K562 (cell line): ENCODE measurements around the gene PTTG1IP. TPM values are rescaled to one million over a fixed set of nuclear protein-coding genes. Genes with fewer than 3 reads are reported as not detected.

Experiments used
- CEBPG ChIP-seq, 3 experiments: fragments of 200-800 bp in 1 of 3; sonication (Bioruptor generic) in 1 of 3; sonication (generic) in 1 of 3; formaldehyde crosslinking in 1 of 3; IDR thresholded peaks in 2 of 3; conservative IDR thresholded peaks in 1 of 3; 2 replicates each; pipeline versions ENCODE4 v1.6.1 to v1.8.0; 2016 to 2022; ENCODE audit warnings: missing compliant biosample characterization in 2 of 3, missing genetic modification characterization in 2 of 3, mild to moderate bottlenecking in 1 of 3, missing genetic modification reagents in 1 of 3
- CHD2 ChIP-seq: IDR thresholded peaks from 2 replicates; pipeline ENCODE4 v1.6.1; 2011; ENCODE audit warnings: low read depth, low read length
- FOXJ3 ChIP-seq: sonication (generic); formaldehyde crosslinking; IDR thresholded peaks from 2 replicates; pipeline ENCODE4 v1.4.0; 2020; ENCODE audit warnings: mild to moderate bottlenecking, missing genetic modification reagents
- HDAC6 ChIP-seq: IDR thresholded peaks from 2 replicates; pipeline ENCODE4 v1.6.1; 2012; ENCODE audit warnings: low read depth, mild to moderate bottlenecking, control low read depth, inconsistent platforms, low read length, moderate library complexity
- HOXB6 ChIP-seq: fragments of 250-450 bp; sonication (Bioruptor Pico); IDR thresholded peaks from 2 replicates; pipeline ENCODE4 v1.5.1; 2022; ENCODE audit warnings: mild to moderate bottlenecking, borderline replicate concordance
- JUN ChIP-seq, 2 experiments: sonication (generic) in 1 of 2; formaldehyde crosslinking in 1 of 2; IDR thresholded peaks; 2 replicates each; pipeline versions ENCODE4 v1.6.1 to v1.8.0; 2012 to 2022; ENCODE audit warnings: borderline replicate concordance in 2 of 2, mild to moderate bottlenecking in 2 of 2, improper control_type of control experiment in 1 of 2, low read depth in 1 of 2, low read length in 1 of 2, missing genetic modification reagents in 1 of 2
- MTA3 ChIP-seq: fragments of 450-650 bp; formaldehyde crosslinking; IDR thresholded peaks from 2 replicates; pipeline ENCODE4 v1.6.1; 2017; ENCODE audit warnings: mild to moderate bottlenecking, borderline replicate concordance
- NR4A1 ChIP-seq, 2 experiments: fragments of 250-450 bp in 1 of 2; fragments of 450-650 bp in 1 of 2; sonication (Bioruptor Pico) in 1 of 2; IDR thresholded peaks; 2 replicates each; pipeline versions ENCODE4 v1.4.0 to v1.6.1; 2016 to 2020; ENCODE audit warnings: mild to moderate bottlenecking in 2 of 2, missing compliant biosample characterization in 1 of 2, missing genetic modification characterization in 1 of 2, moderate library complexity in 1 of 2
- SLC30A9 ChIP-seq: fragments of 250-450 bp; sonication (Bioruptor Pico); IDR thresholded peaks from 2 replicates; pipeline ENCODE4 v1.8.0; 2022; ENCODE audit warnings: mild to moderate bottlenecking, moderate library complexity
- SRSF1 ChIP-seq: fragments of 200-400 bp; formaldehyde crosslinking; IDR thresholded peaks from 2 replicates; pipeline ENCODE4 v1.6.1; 2017; ENCODE audit warnings: mild to moderate bottlenecking, low read depth, low read length, moderate library complexity
- TAF7 ChIP-seq: fragments of 450-650 bp; IDR thresholded peaks from 2 replicates; pipeline ENCODE4 v1.6.1; 2016; ENCODE audit warnings: missing genetic modification characterization, missing compliant biosample characterization
- TSC22D4 ChIP-seq: fragments of 450-650 bp; IDR thresholded peaks from 2 replicates; pipeline ENCODE4 v1.6.1; 2016; ENCODE audit warnings: missing genetic modification characterization, missing biosample characterization, control low read depth
- ZBTB17 ChIP-seq: fragments of 450-650 bp; formaldehyde crosslinking; IDR thresholded peaks from 2 replicates; pipeline ENCODE4 v1.4.0; 2020; ENCODE audit warnings: mild to moderate bottlenecking
- ZFP30 ChIP-seq: fragments of 250-450 bp; sonication (Bioruptor Pico); IDR thresholded peaks from 2 replicates; pipeline ENCODE4 v1.8.0; 2022; ENCODE audit warnings: moderate library complexity, mild to moderate bottlenecking, inconsistent platforms, borderline replicate concordance
- ZNF174 ChIP-seq: fragments of 250-450 bp; sonication (Bioruptor Pico); IDR thresholded peaks from 2 replicates; pipeline ENCODE4 v1.4.0; 2020; ENCODE audit warnings: mild to moderate bottlenecking
- ZNF232 ChIP-seq: sonication (generic); formaldehyde crosslinking; IDR thresholded peaks from 2 replicates; pipeline ENCODE4 v1.8.0; 2022; ENCODE audit warnings: mild to moderate bottlenecking, missing genetic modification reagents
- ZNF431 ChIP-seq: sonication (generic); formaldehyde crosslinking; IDR thresholded peaks from 2 replicates; pipeline ENCODE4 v1.8.0; 2022; ENCODE audit warnings: mild to moderate bottlenecking, missing genetic modification reagents
- ZNF584 ChIP-seq: fragments of 200-800 bp; sonication (Bioruptor generic); IDR thresholded peaks from 2 replicates; pipeline ENCODE4 v1.6.1; 2016; ENCODE audit warnings: low read depth, mild to moderate bottlenecking, missing genetic modification characterization, missing compliant biosample characterization
- ZNF589 ChIP-seq: fragments of 200-800 bp; sonication (Bioruptor generic); IDR thresholded peaks from 2 replicates; pipeline ENCODE4 v1.6.1; 2016; ENCODE audit warnings: low read depth, missing genetic modification characterization, missing compliant biosample characterization
- polyA plus RNA-seq, 8 experiments: library from polyadenylated mRNA; depleted of rRNA in 4 of 8; stranded (reverse) in 5 of 8; unstranded in 3 of 8; fragments of >200 nt; fragmentation: Nextera tagmentation in 2 of 8; fragmentation: Illumina TruSeq in 1 of 8; extraction: Ambion mirVana in 2 of 8; extraction: Trizol in 1 of 8; gene quantifications; 2 replicates each; pipeline versions ENCODE4 v1.2.1 to v1.2.3, GENCODE V29; 2011 to 2014; ENCODE audit warnings: inconsistent platforms in 1 of 8, missing spikeins in 1 of 8
- total RNA-seq, 7 experiments: library from RNA; depleted of rRNA in 6 of 7; stranded (reverse); fragments of >200 nt in 6 of 7; fragmentation: Illumina TruSeq in 2 of 7; extraction: Trizol in 2 of 7; gene quantifications; 2 replicates each; pipeline versions ENCODE4 v1.2.1 to v1.2.3, GENCODE V29; 2011 to 2021; ENCODE audit warnings: low replicate concordance in 1 of 7
- TF ChIP-seq, protein P1 (sequence below): fragments of 150-350 bp; conservative IDR thresholded peaks from 2 replicates; pipeline ENCODE4 v1.6.1; 2014; ENCODE audit warnings: low read length
- TF ChIP-seq, protein P2 (sequence below): IDR thresholded peaks from 2 replicates; pipeline ENCODE4 v1.6.1; 2011; ENCODE audit warnings: borderline replicate concordance, low read depth, mild to moderate bottlenecking, moderate library complexity, low read length; ENCODE audit not compliant: insufficient read depth, poor library complexity, severe bottlenecking
- TF ChIP-seq, protein P3 (sequence below): fragments of 250-450 bp; sonication (Bioruptor Pico); IDR thresholded peaks from 2 replicates; pipeline ENCODE4 v1.5.0; 2022; ENCODE audit warnings: mild to moderate bottlenecking

PTTG1IP gene
- total and polyA plus RNA-seq, 9 of the 15 experiments (the other 6 are each of a cell fraction or from before 2014, with no cell fraction given), result 5.0 to 99.3 (median 82.4) TPM

DNA sequence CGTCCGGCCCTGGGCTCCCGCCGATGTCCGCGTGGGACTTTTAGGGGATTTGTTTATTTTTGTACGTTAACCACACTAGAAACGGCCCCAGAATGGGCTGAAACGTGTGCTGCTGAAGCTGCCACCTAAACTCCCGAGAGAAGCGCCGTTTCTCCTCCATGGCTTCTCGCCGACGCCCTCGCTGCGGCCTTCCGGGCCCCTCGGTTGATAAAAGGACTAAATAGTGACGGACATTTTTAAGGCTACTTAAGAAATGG lies 678 bp upstream of the PTTG1IP start (continued):
- TF ChIP-seq, protein P1, sequence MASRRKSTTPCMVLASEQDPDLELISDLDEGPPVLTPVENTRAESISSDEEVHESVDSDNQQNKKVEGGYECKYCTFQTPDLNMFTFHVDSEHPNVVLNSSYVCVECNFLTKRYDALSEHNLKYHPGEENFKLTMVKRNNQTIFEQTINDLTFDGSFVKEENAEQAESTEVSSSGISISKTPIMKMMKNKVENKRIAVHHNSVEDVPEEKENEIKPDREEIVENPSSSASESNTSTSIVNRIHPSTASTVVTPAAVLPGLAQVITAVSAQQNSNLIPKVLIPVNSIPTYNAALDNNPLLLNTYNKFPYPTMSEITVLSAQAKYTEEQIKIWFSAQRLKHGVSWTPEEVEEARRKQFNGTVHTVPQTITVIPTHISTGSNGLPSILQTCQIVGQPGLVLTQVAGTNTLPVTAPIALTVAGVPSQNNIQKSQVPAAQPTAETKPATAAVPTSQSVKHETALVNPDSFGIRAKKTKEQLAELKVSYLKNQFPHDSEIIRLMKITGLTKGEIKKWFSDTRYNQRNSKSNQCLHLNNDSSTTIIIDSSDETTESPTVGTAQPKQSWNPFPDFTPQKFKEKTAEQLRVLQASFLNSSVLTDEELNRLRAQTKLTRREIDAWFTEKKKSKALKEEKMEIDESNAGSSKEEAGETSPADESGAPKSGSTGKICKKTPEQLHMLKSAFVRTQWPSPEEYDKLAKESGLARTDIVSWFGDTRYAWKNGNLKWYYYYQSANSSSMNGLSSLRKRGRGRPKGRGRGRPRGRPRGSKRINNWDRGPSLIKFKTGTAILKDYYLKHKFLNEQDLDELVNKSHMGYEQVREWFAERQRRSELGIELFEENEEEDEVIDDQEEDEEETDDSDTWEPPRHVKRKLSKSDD, result no peak
- TF ChIP-seq FOXJ3 (CRISPR knock-in tag) (no peak), CEBPG (CRISPR knock-in tag; IDR thresholded peaks at IDR 0.05) (no peak; the same call in 1 of the 2 replicates), CEBPG (tag; conservative IDR thresholded peaks at IDR 0.05 in 1 of 2, IDR thresholded peaks at IDR 0.05 in 1 of 2) (no peak), ZNF174 (CRISPR knock-in tag) (no peak), MTA3 (no peak), ZNF431 (CRISPR knock-in tag) (0 out of 2 replicates have a peak, but pooled peaks have one; percentile 83), HDAC6 (no peak), ZFP30 (CRISPR knock-in tag) (no peak), TSC22D4 (tag) (no peak), ZNF584 (CRISPR knock-in tag) (no peak), SRSF1 (no peak), ZNF232 (CRISPR knock-in tag) (peak; percentile 84; the same call in 1 of the 2 replicates), JUN (IDR thresholded peaks at IDR 0.05; ENCODE audit: borderline replicate concordance, low read depth, low read length) (no peak), JUN (CRISPR knock-in tag; IDR thresholded peaks at IDR 0.05; ENCODE audit: borderline replicate concordance) (0 out of 2 replicates have a peak, but pooled peaks have one; percentile 38), TAF7 (tag) (no peak), ZBTB17 (CRISPR knock-in tag) (no peak; the same call in 1 of the 2 replicates), ZNF589 (peak; percentile 79; the same call in 1 of the 2 replicates), CHD2 (no peak), NR4A1 (CRISPR knock-in tag; IDR thresholded peaks at IDR 0.05) (no peak), NR4A1 (tag; IDR thresholded peaks at IDR 0.05) (peak; percentile 56; the same call in 1 of the 2 replicates), SLC30A9 (CRISPR knock-in tag) (no peak), HOXB6 (CRISPR knock-in tag) (no peak)
- TF ChIP-seq, protein P2, sequence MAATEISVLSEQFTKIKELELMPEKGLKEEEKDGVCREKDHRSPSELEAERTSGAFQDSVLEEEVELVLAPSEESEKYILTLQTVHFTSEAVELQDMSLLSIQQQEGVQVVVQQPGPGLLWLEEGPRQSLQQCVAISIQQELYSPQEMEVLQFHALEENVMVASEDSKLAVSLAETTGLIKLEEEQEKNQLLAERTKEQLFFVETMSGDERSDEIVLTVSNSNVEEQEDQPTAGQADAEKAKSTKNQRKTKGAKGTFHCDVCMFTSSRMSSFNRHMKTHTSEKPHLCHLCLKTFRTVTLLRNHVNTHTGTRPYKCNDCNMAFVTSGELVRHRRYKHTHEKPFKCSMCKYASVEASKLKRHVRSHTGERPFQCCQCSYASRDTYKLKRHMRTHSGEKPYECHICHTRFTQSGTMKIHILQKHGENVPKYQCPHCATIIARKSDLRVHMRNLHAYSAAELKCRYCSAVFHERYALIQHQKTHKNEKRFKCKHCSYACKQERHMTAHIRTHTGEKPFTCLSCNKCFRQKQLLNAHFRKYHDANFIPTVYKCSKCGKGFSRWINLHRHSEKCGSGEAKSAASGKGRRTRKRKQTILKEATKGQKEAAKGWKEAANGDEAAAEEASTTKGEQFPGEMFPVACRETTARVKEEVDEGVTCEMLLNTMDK, result no peak
- TF ChIP-seq, protein P3, sequence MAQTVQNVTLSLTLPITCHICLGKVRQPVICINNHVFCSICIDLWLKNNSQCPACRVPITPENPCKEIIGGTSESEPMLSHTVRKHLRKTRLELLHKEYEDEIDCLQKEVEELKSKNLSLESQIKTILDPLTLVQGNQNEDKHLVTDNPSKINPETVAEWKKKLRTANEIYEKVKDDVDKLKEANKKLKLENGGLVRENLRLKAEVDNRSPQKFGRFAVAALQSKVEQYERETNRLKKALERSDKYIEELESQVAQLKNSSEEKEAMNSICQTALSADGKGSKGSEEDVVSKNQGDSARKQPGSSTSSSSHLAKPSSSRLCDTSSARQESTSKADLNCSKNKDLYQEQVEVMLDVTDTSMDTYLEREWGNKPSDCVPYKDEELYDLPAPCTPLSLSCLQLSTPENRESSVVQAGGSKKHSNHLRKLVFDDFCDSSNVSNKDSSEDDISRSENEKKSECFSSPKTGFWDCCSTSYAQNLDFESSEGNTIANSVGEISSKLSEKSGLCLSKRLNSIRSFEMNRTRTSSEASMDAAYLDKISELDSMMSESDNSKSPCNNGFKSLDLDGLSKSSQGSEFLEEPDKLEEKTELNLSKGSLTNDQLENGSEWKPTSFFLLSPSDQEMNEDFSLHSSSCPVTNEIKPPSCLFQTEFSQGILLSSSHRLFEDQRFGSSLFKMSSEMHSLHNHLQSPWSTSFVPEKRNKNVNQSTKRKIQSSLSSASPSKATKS (CRISPR knock-in tag), result no peak
